HUES64 (cell line): ENCODE results near the gene TMEM38B. TPM values are rescaled to one million over a fixed set of nuclear protein-coding genes. Genes with fewer than 3 reads are reported as not detected.

Source experiments
- H3K27ac ChIP-seq: 2 replicates; pipeline ENCODE4 v1.7.0; 2013; ENCODE audit warnings: low read depth, low read length, inconsistent platforms
- H3K27me3 ChIP-seq: 2 replicates; pipeline ENCODE4 v1.6.1; 2013; ENCODE audit warnings: mild to moderate bottlenecking, low read length; ENCODE audit not compliant: insufficient read depth
- H3K36me3 ChIP-seq: 2 replicates; pipeline ENCODE4 v1.6.1; 2013; ENCODE audit warnings: mild to moderate bottlenecking, low read length; ENCODE audit not compliant: insufficient read depth
- H3K4me1 ChIP-seq: 2 replicates; pipeline ENCODE4 v1.6.1; 2013; ENCODE audit warnings: mild to moderate bottlenecking, low read length, moderate library complexity; ENCODE audit not compliant: insufficient read depth
- H3K4me3 ChIP-seq: 2 replicates; pipeline ENCODE4 v1.5.1; 2013; ENCODE audit warnings: mild to moderate bottlenecking, low read length, moderate library complexity
- H3K9ac ChIP-seq: 2 replicates; pipeline ENCODE4 v1.6.1; 2013; ENCODE audit warnings: mild to moderate bottlenecking, low read depth, low read length
- H3K9me3 ChIP-seq: 2 replicates; pipeline ENCODE4 v1.6.1; 2013; ENCODE audit warnings: low read depth, low read length; ENCODE audit not compliant: insufficient read depth
- WGBS: fragments of 150-250, 120-280 bp; methylation state at CpG from one replicate; pipeline ENCODE4 v1.1.7; 2013; ENCODE audit warnings: missing lambda C conversion rate; 5-methylcytosine and 5-hydroxymethylcytosine counted together
- polyA plus RNA-seq, 2 experiments: library from polyadenylated mRNA; stranded (reverse); fragments of 50-300 nt; gene quantifications; one replicate each; pipeline ENCODE4 v1.2.3, GENCODE V29; 2013

The TMEM38B gene
- 10.0 TPM for polyA plus RNA-seq (2013, experiment 1 of 2)
- polyA plus RNA-seq (2013, experiment 2 of 2) = 10.3 TPM

- peak within 1 kb of the TSS; percentile 53; the same call in 1 of the 2 replicates for H3K9ac ChIP-seq
- H3K9me3 ChIP-seq = no peaks in the 10 kb centered on the region
- H3K27ac ChIP-seq = no peak within 1 kb of the TSS
- H3K4me1 ChIP-seq = peaks cover 12% of the 10 kb centered on the region
- H3K36me3 ChIP-seq = no peaks in the 10 kb centered on the region
- peak within 1 kb of the TSS; percentile 98 for H3K4me3 ChIP-seq
- H3K27me3 ChIP-seq = peaks cover 53% of the 10 kb centered on the region
- WGBS = under 1% methylated on average over 65 of the region's 65 CpGs
These were observed at the start of gene TMEM38B for GRCh38 chr9:105694190-105694847. TSS of gene TMEM38B (plus strand) at chr9:105694541. CDS start at chr9:105694661, 120 bp downstream.

- H3K27me3 ChIP-seq = no peaks in the 10 kb centered on the region
- no peak overlapping the region for H3K27ac ChIP-seq
- no peak overlapping the region for H3K4me3 ChIP-seq
- H3K36me3 ChIP-seq = no peaks in the 10 kb centered on the region
- WGBS = 81% methylated on average over 7 of the region's 7 CpGs
- H3K9me3 ChIP-seq = no peaks in the 10 kb centered on the region
- no peak overlapping the region for H3K9ac ChIP-seq
- peaks cover 24% of the 10 kb centered on the region; the same call in 1 of the 2 replicates for H3K4me1 ChIP-seq
These were observed 47.3 kb upstream of the TMEM38B start for GRCh38 chr9:105646879-105647594.

GRCh38 chr9:105647595-105648349 lies 46.6 kb upstream of the TMEM38B start:
- H3K9ac ChIP-seq = no peak overlapping the region
- no peaks in the 10 kb centered on the region for H3K36me3 ChIP-seq
- no peak overlapping the region for H3K4me3 ChIP-seq
- H3K9me3 ChIP-seq = no peaks in the 10 kb centered on the region
- no peak overlapping the region for H3K27ac ChIP-seq
- H3K4me1 ChIP-seq = peaks cover 24% of the 10 kb centered on the region; the same call in 1 of the 2 replicates
- 66% methylated on average over 11 of the region's 12 CpGs for WGBS
- peaks cover 1% of the 10 kb centered on the region; the same call in 1 of the 2 replicates for H3K27me3 ChIP-seq

GRCh38 chr9:105651806-105652205 lies 42.5 kb upstream of the TMEM38B start:
- Histone ChIP-seq H3K9me3 (no peaks in the 10 kb centered on the region), H3K27ac (no peak overlapping the region), H3K36me3 (no peaks in the 10 kb centered on the region), H3K4me1 (peaks cover 23% of the 10 kb centered on the region; the same call in 1 of the 2 replicates), H3K27me3 (peaks cover 40% of the 10 kb centered on the region), H3K9ac (no peak overlapping the region), H3K4me3 (no peak overlapping the region)
- WGBS = 46% methylated on average over 4 of the region's 4 CpGs

- WGBS = 3% methylated on average over 75 of the region's 75 CpGs
- H3K4me1 ChIP-seq = peaks cover 14% of the 10 kb centered on the region; the same call in 1 of the 2 replicates
- H3K27me3 ChIP-seq = peaks cover 78% of the 10 kb centered on the region
- peak overlapping the region; percentile 59 for H3K9ac ChIP-seq
- no peaks in the 10 kb centered on the region for H3K36me3 ChIP-seq
- H3K9me3 ChIP-seq = no peaks in the 10 kb centered on the region
- peak overlapping the region; percentile 66 for H3K4me3 ChIP-seq
- no peak overlapping the region for H3K27ac ChIP-seq
These were observed 38.0 kb upstream of the TMEM38B start for GRCh38 chr9:105656131-105656921.

GRCh38 chr9:105658351-105658750 lies 36.0 kb upstream of the TMEM38B start:
- Histone ChIP-seq H3K27ac (no peak overlapping the region), H3K4me3 (no peak overlapping the region), H3K9me3 (no peaks in the 10 kb centered on the region), H3K27me3 (peaks cover 76% of the 10 kb centered on the region), H3K4me1 (0 out of 2 replicates have a peak, but pooled peaks cover 7% of the 10 kb centered on the region), H3K36me3 (no peaks in the 10 kb centered on the region), H3K9ac (no peak overlapping the region)
- WGBS = 92% methylated on average over 1 of the region's 2 CpGs

- Histone ChIP-seq H3K36me3 (no peaks in the 10 kb centered on the region), H3K9me3 (no peaks in the 10 kb centered on the region), H3K4me3 (no peak overlapping the region), H3K4me1 (0 out of 2 replicates have a peak, but pooled peaks cover 3% of the 10 kb centered on the region), H3K9ac (no peak overlapping the region), H3K27ac (no peak overlapping the region), H3K27me3 (peaks cover 51% of the 10 kb centered on the region)
- 72% methylated on average over 4 of the region's 4 CpGs for WGBS
These were observed 33.3 kb upstream of the TMEM38B start for GRCh38 chr9:105661011-105661410.

- no peak within 1 kb of the TSS for H3K4me3 ChIP-seq
- H3K9ac ChIP-seq = no peak within 1 kb of the TSS
- no peaks in the 10 kb centered on the region for H3K4me1 ChIP-seq
- H3K9me3 ChIP-seq = no peaks in the 10 kb centered on the region
- peaks cover 37% of the 10 kb centered on the region for H3K27me3 ChIP-seq
- WGBS = 95% methylated on average over 12 of the region's 12 CpGs
- no peaks in the 10 kb centered on the region for H3K36me3 ChIP-seq
- H3K27ac ChIP-seq = no peak within 1 kb of the TSS
These were observed 31.9 kb upstream of the TMEM38B start, which contains the start of gene TAL2 for GRCh38 chr9:105662184-105663104. TSS of gene TAL2 (plus strand) at chr9:105662457. CDS start at chr9:105662497, 40 bp downstream.

- no peak overlapping the region for H3K9ac ChIP-seq
- H3K4me3 ChIP-seq = no peak overlapping the region
- peaks cover 23% of the 10 kb centered on the region; the same call in 1 of the 2 replicates for H3K27me3 ChIP-seq
- H3K36me3 ChIP-seq = no peaks in the 10 kb centered on the region
- H3K4me1 ChIP-seq = no peaks in the 10 kb centered on the region
- WGBS = 92% methylated on average over 4 of the region's 5 CpGs
- no peak overlapping the region for H3K27ac ChIP-seq
- no peaks in the 10 kb centered on the region for H3K9me3 ChIP-seq
These were observed 30.4 kb upstream of the TMEM38B start for GRCh38 chr9:105663914-105664313.
